Measurements from ENCODE around the gene CTDSPL2. TPM values are rescaled to one million over a fixed set of nuclear protein-coding genes. Genes with fewer than 3 reads are reported as not detected.

The CTDSPL2 gene
- polyA plus RNA-seq (2013, experiment 1 of 4): 69.8 TPM
- polyA plus RNA-seq (2013, experiment 2 of 4): 68.2 TPM
- polyA plus RNA-seq (2013, experiment 3 of 4): 54.5 TPM
- polyA plus RNA-seq (2013, experiment 4 of 4): 63.6 TPM

DNA sequence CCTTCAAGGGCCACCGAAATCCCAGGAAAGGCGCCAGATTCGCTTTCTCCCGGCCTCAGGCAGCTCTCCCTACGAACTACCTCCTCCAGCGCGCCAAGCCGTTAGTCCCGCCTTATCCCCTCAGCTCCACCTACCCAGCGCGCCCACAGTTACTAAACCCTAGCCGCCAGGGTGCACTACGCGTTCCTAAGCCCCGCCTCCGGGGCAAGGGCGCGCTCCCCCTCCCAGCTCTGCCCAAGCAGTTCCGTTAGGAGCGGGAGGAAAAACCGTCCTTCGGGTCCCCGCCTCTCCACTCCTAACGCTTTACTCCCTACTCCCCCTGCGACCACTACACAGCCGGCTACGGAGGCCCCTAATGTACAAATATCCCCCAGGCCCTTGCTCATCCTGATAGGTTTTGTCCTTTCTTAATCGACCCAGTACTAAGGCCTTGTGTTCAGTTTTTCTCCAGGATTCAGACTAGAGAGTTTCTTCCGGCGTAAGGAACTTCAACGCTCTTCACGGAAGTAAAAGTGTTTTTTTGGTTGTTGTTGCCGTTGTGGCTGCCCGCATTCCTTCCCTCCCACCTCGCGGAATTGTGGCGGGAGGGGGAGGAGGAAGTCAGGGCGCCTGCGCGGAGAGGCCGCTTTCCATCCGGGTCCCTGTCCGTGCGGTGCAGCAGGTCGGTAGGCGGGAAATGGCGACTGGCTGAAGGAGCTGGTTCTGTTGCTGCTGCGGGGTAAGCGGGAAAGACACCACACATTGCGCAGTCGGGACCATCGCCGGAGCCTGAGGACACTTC lies at the start of gene CTDSPL2:
TSS of gene CTDSPL2 (plus strand) at position 655 of the 781 bp plus-strand sequence. CDS start 31,386 bp downstream, outside the sequence.
- no peaks in the 10 kb centered on the region for H3K9me3 ChIP-seq (ENCODE audit: control insufficient read depth, low read length)
- no peaks in the 10 kb centered on the region for H3K4me1 ChIP-seq (ENCODE audit: control insufficient read depth, insufficient read depth, low read length)
- WGBS, 2 experiments: 0% methylated on average over 53 of the region's 53 CpGs
- peaks cover 6% of the 10 kb centered on the region for H3K36me3 ChIP-seq (ENCODE audit: control insufficient read depth, insufficient read depth, low read length)
- H3K27me3 ChIP-seq (ENCODE audit: control insufficient read depth, insufficient read depth, low read length, poor library complexity, severe bottlenecking): no peaks in the 10 kb centered on the region
- H3K27ac ChIP-seq (ENCODE audit: insufficient read depth, low read depth, low read length, poor library complexity, severe bottlenecking): peak within 1 kb of the TSS; percentile 99
- H3K4me3 ChIP-seq (ENCODE audit: insufficient read depth, low read depth, low read length): peak within 1 kb of the TSS; percentile 95

DNA sequence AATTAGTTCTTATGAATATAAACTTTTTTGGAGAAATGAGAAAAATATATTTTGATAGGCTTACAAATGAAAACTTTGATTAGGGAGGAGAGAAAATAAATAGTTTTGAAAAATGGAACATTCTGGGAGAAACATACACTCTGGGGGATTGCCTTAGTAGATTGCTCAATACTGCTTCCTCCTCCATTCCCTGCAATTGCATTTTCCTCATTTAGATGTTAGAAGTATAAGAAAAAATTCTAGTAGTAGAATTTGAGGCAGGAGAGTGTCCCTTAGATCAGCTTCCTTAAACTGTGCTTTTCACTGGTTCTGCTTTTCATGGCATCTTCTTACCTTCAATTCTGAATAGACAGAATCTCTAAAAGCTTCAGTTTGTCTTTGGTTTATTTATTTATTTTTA lies 46.2 kb upstream of the CTDSPL2 start:
- H3K27me3 ChIP-seq (ENCODE audit: control insufficient read depth, insufficient read depth, low read length, poor library complexity, severe bottlenecking): no peaks in the 10 kb centered on the region
- no peaks in the 10 kb centered on the region for H3K9me3 ChIP-seq (ENCODE audit: control insufficient read depth, low read length)
- H3K36me3 ChIP-seq (ENCODE audit: control insufficient read depth, insufficient read depth, low read length): no peaks in the 10 kb centered on the region
- H3K4me1 ChIP-seq (ENCODE audit: control insufficient read depth, insufficient read depth, low read length): no peaks in the 10 kb centered on the region
- no peak overlapping the region for H3K27ac ChIP-seq (ENCODE audit: insufficient read depth, low read depth, low read length, poor library complexity, severe bottlenecking)
- no peak overlapping the region for H3K4me3 ChIP-seq (ENCODE audit: insufficient read depth, low read depth, low read length)

DNA sequence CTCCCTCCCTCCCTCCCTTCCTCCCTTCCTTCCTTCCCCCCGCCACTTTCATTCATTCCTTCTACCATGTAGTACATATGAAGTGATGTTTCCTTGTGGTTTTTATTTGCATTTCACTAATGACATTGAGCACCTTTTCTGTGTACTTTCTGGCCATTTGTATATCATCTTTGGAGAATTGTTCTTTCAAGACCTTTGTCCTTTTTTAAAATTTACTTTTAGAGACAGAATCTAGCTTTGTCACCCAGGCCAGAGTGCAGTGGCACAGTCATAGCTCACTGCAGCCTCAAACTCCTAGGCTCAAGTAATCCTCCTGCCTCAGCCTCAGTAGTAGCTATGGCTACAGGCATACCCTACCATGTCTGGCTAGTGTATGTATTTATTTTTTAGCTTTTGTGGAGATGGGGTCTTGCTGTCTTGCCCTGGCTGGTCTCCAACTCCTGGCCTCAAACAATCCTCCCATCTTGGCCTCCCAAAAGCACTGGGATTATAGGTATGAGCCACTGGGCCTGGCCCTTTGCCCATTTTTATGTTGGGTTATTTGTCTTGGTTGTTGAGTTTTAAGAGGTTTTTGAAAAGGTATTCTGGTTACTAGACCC lies 42.0 kb upstream of the CTDSPL2 start:
- Histone ChIP-seq H3K27ac (ENCODE audit: insufficient read depth, low read depth, low read length, poor library complexity, severe bottlenecking) (no peak overlapping the region), H3K4me1 (ENCODE audit: control insufficient read depth, insufficient read depth, low read length) (no peaks in the 10 kb centered on the region), H3K27me3 (ENCODE audit: control insufficient read depth, insufficient read depth, low read length, poor library complexity, severe bottlenecking) (no peaks in the 10 kb centered on the region), H3K36me3 (ENCODE audit: control insufficient read depth, insufficient read depth, low read length) (no peaks in the 10 kb centered on the region), H3K9me3 (ENCODE audit: control insufficient read depth, low read length) (no peaks in the 10 kb centered on the region), H3K4me3 (ENCODE audit: insufficient read depth, low read depth, low read length) (no peak overlapping the region)
- no CpG with 5 or more reads among the region's 1 CpG for WGBS, 2 experiments

DNA sequence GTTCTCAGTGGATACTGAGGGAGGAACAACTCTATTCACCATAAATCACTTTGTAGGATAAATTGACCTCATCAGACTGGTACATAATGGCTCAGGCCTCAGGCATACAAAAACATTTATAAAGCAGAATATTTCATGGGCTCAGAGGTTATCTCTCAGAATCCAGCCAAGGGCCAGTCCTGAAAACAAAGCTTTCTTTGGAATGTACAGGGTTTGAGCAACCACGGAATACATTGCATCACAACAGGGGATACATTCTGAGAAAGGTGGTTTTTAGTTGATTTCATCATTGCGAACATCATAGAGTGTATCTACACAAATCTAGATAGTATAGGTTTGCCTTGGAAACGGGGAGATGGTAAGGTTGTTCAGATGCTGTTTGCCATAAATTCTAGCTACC lies 33.4 kb upstream of the CTDSPL2 start:
- H3K9me3 ChIP-seq (ENCODE audit: control insufficient read depth, low read length): no peaks in the 10 kb centered on the region
- WGBS, 2 experiments: 93 to 100% methylated on average over 2 to 3 of the region's 3 CpGs
- H3K27me3 ChIP-seq (ENCODE audit: control insufficient read depth, insufficient read depth, low read length, poor library complexity, severe bottlenecking): no peaks in the 10 kb centered on the region

DNA sequence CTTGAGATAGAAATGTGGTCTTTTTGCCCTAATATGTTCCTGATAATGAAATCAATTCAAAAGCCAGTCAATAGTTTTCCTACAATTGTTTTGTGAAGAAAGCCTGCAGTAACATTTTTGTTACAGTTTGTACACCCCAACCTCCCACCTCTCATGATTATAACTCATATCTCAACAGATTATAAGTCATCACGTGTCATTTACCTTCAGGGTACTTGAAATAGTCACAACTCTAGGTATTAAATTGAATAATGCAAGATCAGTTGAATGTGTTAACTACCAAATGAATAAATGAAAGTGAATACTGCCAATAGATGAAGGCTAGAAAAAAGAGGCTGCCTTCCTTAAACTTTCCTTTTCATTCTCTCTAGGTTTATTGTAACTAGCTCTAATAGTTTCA lies 32.9 kb upstream of the CTDSPL2 start:
- Histone ChIP-seq H3K27ac (ENCODE audit: insufficient read depth, low read depth, low read length, poor library complexity, severe bottlenecking) (no peak overlapping the region), H3K27me3 (ENCODE audit: control insufficient read depth, insufficient read depth, low read length, poor library complexity, severe bottlenecking) (no peaks in the 10 kb centered on the region), H3K4me3 (ENCODE audit: insufficient read depth, low read depth, low read length) (no peak overlapping the region), H3K4me1 (ENCODE audit: control insufficient read depth, insufficient read depth, low read length) (no peaks in the 10 kb centered on the region), H3K36me3 (ENCODE audit: control insufficient read depth, insufficient read depth, low read length) (no peaks in the 10 kb centered on the region), H3K9me3 (ENCODE audit: control insufficient read depth, low read length) (no peaks in the 10 kb centered on the region)
- WGBS, 2 experiments: 92% methylated on average over 1 of the region's 1 CpG; no CpG with 5 or more reads in 1 of the 2 experiments

More for the DNA sequence above, 33.4 kb upstream of the CTDSPL2 start:
- no peak overlapping the region for H3K4me3 ChIP-seq (ENCODE audit: insufficient read depth, low read depth, low read length)
- H3K27ac ChIP-seq (ENCODE audit: insufficient read depth, low read depth, low read length, poor library complexity, severe bottlenecking): no peak overlapping the region
- H3K4me1 ChIP-seq (ENCODE audit: control insufficient read depth, insufficient read depth, low read length): no peaks in the 10 kb centered on the region
- H3K36me3 ChIP-seq (ENCODE audit: control insufficient read depth, insufficient read depth, low read length): no peaks in the 10 kb centered on the region

DNA sequence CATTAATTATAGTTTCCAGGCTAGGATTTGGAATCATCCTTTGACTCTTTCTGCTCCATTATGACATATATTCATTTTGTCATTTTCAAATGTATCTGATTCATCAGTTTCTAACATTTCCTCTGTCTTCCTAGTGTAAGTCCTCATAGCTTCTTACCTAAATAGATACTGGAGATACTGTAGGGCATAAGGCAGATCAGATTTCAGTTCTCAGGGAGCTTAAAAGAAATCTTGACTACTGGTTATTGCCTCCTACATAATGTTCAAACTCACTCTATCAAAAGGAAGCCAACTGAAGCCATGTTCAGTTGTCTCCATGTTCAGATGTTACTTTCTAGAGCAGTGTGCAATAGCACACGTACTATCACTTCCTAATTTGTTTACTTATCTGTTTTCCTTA lies 29.6 kb upstream of the CTDSPL2 start:
- no peaks in the 10 kb centered on the region for H3K4me1 ChIP-seq (ENCODE audit: control insufficient read depth, insufficient read depth, low read length)

DNA sequence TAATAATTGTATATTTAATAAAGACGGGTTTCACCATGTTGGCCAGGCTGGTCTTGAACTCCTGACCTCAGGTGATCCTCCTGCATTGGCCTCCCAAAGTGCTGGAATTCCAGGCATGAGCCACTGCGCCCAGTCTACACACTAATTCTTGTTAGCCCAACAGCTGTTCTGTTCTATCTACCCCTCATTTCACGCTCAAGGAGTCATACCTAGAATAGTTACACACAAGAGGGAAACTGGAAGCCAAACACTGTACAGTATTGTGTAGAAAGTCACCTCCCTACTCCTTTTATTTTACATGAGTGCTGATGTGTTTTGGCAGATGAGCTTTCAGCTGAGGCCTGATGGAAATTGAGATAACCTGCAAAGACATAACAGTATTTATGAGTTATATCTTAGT lies 13.4 kb upstream of the CTDSPL2 start:
- no peak overlapping the region for H3K27ac ChIP-seq (ENCODE audit: insufficient read depth, low read depth, low read length, poor library complexity, severe bottlenecking)
- no peaks in the 10 kb centered on the region for H3K9me3 ChIP-seq (ENCODE audit: control insufficient read depth, low read length)
- no peaks in the 10 kb centered on the region for H3K36me3 ChIP-seq (ENCODE audit: control insufficient read depth, insufficient read depth, low read length)
- H3K4me1 ChIP-seq (ENCODE audit: control insufficient read depth, insufficient read depth, low read length): no peaks in the 10 kb centered on the region
- 87 to 93% methylated on average over 3 of the region's 3 CpGs for WGBS, 2 experiments
- H3K4me3 ChIP-seq (ENCODE audit: insufficient read depth, low read depth, low read length): no peak overlapping the region
- H3K27me3 ChIP-seq (ENCODE audit: control insufficient read depth, insufficient read depth, low read length, poor library complexity, severe bottlenecking): no peaks in the 10 kb centered on the region

More for the DNA sequence above, 29.6 kb upstream of the CTDSPL2 start:
- Histone ChIP-seq H3K4me3 (ENCODE audit: insufficient read depth, low read depth, low read length) (no peak overlapping the region), H3K27me3 (ENCODE audit: control insufficient read depth, insufficient read depth, low read length, poor library complexity, severe bottlenecking) (no peaks in the 10 kb centered on the region), H3K9me3 (ENCODE audit: control insufficient read depth, low read length) (no peaks in the 10 kb centered on the region), H3K36me3 (ENCODE audit: control insufficient read depth, insufficient read depth, low read length) (no peaks in the 10 kb centered on the region), H3K27ac (ENCODE audit: insufficient read depth, low read depth, low read length, poor library complexity, severe bottlenecking) (no peak overlapping the region)
- 100% methylated on average over 1 of the region's 1 CpG; no CpG with 5 or more reads in 1 of the 2 experiments for WGBS, 2 experiments

DNA sequence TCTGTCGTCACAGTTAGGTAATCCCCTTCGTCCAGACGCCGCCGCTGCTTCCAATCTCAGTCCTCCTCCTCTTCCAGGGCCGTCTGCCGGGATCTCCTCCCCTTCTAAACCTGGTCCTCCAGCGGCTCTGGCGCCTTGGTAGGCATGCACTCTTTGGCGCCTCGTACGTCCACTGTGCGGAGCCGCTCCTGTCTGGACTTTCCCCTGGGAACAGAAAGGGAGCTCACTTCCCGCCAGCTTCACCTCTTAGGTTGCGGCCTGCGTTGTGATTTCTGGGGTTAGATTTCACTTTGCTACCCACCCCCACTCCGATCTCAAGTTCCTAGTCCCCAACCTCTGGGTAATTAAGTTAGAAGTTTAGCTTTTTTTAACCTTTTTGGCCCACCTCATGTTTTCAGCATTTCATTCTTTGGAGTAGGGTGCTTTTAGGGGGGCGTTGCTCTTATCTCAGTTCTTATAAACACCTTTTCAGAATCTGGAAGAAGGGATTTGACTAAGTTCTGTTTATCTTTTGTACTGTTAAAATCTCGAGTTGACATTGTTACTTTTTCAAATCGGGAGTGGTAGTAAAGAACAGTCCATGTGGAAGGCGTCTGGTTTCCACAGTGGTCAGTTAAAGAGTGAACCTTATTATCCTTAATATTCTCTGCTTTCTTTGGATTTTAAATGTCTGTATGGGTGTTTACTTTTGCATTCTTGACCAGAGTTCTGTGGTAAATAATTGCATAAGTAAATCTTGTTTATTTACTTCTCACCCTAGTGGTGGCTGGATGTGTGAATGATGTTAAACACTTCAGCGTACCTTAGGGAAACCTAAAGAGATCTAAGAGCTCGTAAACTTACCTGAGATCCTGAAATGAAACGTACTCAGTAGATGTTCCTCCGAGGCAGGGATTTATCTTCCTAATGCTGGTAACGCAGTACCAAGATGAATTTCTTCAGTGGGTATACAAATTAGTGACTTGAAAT lies 611 bp downstream of the CTDSPL2 start:
- Histone ChIP-seq H3K27me3 (ENCODE audit: control insufficient read depth, insufficient read depth, low read length, poor library complexity, severe bottlenecking) (no peaks in the 10 kb centered on the region), H3K9me3 (ENCODE audit: control insufficient read depth, low read length) (no peaks in the 10 kb centered on the region), H3K4me3 (ENCODE audit: insufficient read depth, low read depth, low read length) (peak overlapping the region; percentile 95), H3K27ac (ENCODE audit: insufficient read depth, low read depth, low read length, poor library complexity, severe bottlenecking) (peak overlapping the region; percentile 99), H3K36me3 (ENCODE audit: control insufficient read depth, insufficient read depth, low read length) (peaks cover 6% of the 10 kb centered on the region), H3K4me1 (ENCODE audit: control insufficient read depth, insufficient read depth, low read length) (no peaks in the 10 kb centered on the region)
- 1% methylated on average over 27 of the region's 27 CpGs for WGBS, 2 experiments

DNA sequence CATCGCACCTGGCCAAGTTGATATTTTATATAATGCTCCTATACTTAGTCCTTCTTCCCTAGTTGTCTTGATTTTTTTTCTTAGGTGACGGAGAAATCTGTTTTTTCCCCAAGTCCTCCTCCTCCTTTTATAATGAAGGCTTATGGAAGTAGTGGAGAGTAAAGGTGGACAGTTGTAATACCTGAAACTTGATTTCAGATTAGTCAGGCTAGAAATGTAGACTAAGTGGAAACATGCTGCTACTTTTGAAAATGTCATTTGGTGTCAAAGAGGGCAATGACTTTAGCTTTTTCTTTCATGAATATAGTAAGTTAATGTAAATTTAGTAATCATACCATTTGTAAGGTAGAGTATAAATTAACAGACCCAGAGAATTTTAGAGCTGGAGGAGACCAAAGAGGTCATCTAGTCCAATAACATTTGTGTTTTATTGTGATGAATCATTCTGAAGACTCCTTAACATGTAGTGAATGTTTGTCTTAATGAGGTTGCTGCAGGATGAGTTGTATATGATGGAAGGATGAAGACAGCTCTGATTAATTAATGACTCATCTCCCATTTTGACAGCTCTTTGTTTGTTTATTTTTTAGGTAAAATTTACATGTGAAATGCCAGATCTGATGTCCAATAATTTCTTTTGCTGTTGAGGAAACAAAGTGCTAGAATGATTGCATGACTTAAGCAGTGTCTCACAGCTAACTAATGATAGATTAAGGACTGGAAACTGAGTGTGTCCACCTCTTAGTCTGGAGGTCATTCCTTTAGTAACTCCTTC lies 8.7 kb downstream of the CTDSPL2 start:
- H3K36me3 ChIP-seq (ENCODE audit: control insufficient read depth, insufficient read depth, low read length): peaks cover 6% of the 10 kb centered on the region
- 97 to 100% methylated on average over 1 to 2 of the region's 2 CpGs for WGBS, 2 experiments
- no peak overlapping the region for H3K27ac ChIP-seq (ENCODE audit: insufficient read depth, low read depth, low read length, poor library complexity, severe bottlenecking)
- peaks cover 2% of the 10 kb centered on the region for H3K4me1 ChIP-seq (ENCODE audit: control insufficient read depth, insufficient read depth, low read length)
- no peak overlapping the region for H3K4me3 ChIP-seq (ENCODE audit: insufficient read depth, low read depth, low read length)
- no peaks in the 10 kb centered on the region for H3K27me3 ChIP-seq (ENCODE audit: control insufficient read depth, insufficient read depth, low read length, poor library complexity, severe bottlenecking)
- no peaks in the 10 kb centered on the region for H3K9me3 ChIP-seq (ENCODE audit: control insufficient read depth, low read length)
